ENCODE results near the gene BAIAP2L2. TPM values are rescaled to one million over a fixed set of nuclear protein-coding genes. Genes with fewer than 3 reads are reported as not detected.

Gene BAIAP2L2
- total and polyA plus RNA-seq, 4 donors = 0.33 to 0.46 (median 0.44) TPM; not detected in 1

DNA sequence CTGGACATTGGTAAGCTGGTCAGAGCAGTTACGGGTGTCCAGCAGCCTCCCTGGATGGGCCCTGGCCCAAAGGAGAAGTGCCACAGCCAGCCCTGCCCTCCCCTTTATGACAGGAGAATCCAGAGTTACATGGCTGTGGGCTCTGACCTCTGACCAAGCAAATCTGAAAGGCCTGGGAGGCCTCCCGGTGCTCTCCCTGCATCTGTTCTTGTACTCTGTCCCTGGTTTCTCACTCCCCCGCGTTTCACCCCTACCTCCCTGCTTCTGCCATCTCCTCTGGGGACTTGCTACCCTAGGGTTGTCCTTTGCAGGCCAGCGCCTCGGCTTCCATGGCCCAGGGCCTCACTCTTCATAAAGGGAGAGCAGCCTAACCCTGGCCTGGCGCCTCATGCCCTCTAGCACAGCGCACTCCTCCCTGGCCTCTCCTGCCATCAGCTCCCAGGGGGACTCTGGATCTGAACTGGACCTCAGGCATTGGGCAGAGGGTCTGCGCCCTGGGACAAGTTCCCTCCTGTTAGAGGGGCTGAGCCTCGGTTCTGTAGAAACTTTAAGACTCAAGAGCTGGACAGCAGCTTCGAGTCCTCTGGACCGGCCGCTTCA lies 42.6 kb downstream of the BAIAP2L2 start:
- TF ChIP-seq, protein P1, sequence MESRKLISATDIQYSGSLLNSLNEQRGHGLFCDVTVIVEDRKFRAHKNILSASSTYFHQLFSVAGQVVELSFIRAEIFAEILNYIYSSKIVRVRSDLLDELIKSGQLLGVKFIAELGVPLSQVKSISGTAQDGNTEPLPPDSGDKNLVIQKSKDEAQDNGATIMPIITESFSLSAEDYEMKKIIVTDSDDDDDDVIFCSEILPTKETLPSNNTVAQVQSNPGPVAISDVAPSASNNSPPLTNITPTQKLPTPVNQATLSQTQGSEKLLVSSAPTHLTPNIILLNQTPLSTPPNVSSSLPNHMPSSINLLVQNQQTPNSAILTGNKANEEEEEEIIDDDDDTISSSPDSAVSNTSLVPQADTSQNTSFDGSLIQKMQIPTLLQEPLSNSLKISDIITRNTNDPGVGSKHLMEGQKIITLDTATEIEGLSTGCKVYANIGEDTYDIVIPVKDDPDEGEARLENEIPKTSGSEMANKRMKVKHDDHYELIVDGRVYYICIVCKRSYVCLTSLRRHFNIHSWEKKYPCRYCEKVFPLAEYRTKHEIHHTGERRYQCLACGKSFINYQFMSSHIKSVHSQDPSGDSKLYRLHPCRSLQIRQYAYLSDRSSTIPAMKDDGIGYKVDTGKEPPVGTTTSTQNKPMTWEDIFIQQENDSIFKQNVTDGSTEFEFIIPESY (IDR thresholded peaks at IDR 0.05) = no peak
- TF ChIP-seq, protein P2, sequence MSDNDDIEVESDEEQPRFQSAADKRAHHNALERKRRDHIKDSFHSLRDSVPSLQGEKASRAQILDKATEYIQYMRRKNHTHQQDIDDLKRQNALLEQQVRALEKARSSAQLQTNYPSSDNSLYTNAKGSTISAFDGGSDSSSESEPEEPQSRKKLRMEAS (IDR thresholded peaks at IDR 0.05) = no peak
- TF ChIP-seq FOXA2 (IDR thresholded peaks at IDR 0.05) (no peak), HNF4G (IDR thresholded peaks at IDR 0.05) (no peak), TAF1 (conservative IDR thresholded peaks at IDR 0.05) (no peak), JUND (IDR thresholded peaks at IDR 0.05) (no peak), YY1 (IDR thresholded peaks at IDR 0.05) (no peak), RXRA (IDR thresholded peaks at IDR 0.05) (no peak), RAD21 (IDR thresholded peaks at IDR 0.05) (no peak), HNF4A (conservative IDR thresholded peaks at IDR 0.05) (no peak), NR2F2 (IDR thresholded peaks at IDR 0.05) (no peak), FOXA1 (IDR thresholded peaks at IDR 0.05) (no peak), SP1 (IDR thresholded peaks at IDR 0.05) (no peak), GABPA (IDR thresholded peaks at IDR 0.05 in 1 of 2, conservative IDR thresholded peaks at IDR 0.05 in 1 of 2) (no peak)
- TF ChIP-seq, protein P3, sequence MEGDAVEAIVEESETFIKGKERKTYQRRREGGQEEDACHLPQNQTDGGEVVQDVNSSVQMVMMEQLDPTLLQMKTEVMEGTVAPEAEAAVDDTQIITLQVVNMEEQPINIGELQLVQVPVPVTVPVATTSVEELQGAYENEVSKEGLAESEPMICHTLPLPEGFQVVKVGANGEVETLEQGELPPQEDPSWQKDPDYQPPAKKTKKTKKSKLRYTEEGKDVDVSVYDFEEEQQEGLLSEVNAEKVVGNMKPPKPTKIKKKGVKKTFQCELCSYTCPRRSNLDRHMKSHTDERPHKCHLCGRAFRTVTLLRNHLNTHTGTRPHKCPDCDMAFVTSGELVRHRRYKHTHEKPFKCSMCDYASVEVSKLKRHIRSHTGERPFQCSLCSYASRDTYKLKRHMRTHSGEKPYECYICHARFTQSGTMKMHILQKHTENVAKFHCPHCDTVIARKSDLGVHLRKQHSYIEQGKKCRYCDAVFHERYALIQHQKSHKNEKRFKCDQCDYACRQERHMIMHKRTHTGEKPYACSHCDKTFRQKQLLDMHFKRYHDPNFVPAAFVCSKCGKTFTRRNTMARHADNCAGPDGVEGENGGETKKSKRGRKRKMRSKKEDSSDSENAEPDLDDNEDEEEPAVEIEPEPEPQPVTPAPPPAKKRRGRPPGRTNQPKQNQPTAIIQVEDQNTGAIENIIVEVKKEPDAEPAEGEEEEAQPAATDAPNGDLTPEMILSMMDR (IDR thresholded peaks at IDR 0.05; ENCODE audit: low read depth, low read length, missing input control) = no peak
- TF ChIP-seq, protein P4, sequence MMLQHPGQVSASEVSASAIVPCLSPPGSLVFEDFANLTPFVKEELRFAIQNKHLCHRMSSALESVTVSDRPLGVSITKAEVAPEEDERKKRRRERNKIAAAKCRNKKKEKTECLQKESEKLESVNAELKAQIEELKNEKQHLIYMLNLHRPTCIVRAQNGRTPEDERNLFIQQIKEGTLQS (IDR thresholded peaks at IDR 0.05) = no peak
- Histone ChIP-seq H3K4me3 (ENCODE audit: low read depth in 1 of 3, low read length in 3 of 3) (no peak overlapping the region), H3K9me3 (ENCODE audit: control insufficient read depth in 4 of 4, low read length in 3 of 4) (no peaks in the 10 kb centered on the region), H3K36me3 (ENCODE audit: control insufficient read depth in 4 of 4, insufficient read depth in 3 of 4, low read depth in 1 of 4, low read length in 3 of 4) (peaks cover 8 to 56% (median 27%) of the 10 kb centered on the region in 4 donors), H3K27ac (ENCODE audit: low read depth in 1 of 2, low read length in 2 of 2) (no peak overlapping the region), H3K4me1 (ENCODE audit: control insufficient read depth in 4 of 4, insufficient read depth in 4 of 4, low read length in 3 of 4) (no peaks in the 10 kb centered on the region), H3K27me3 (ENCODE audit: control insufficient read depth in 4 of 4, insufficient read depth in 4 of 4, low read length in 3 of 4) (no peaks in the 10 kb centered on the region), H3K9ac (ENCODE audit: low read depth in 1 of 2, low read length in 2 of 2) (no peak overlapping the region)
- no peak for DNase-seq (ENCODE audit: low spot score)
- WGBS = 91% methylated on average over 13 of the region's 13 CpGs

DNA sequence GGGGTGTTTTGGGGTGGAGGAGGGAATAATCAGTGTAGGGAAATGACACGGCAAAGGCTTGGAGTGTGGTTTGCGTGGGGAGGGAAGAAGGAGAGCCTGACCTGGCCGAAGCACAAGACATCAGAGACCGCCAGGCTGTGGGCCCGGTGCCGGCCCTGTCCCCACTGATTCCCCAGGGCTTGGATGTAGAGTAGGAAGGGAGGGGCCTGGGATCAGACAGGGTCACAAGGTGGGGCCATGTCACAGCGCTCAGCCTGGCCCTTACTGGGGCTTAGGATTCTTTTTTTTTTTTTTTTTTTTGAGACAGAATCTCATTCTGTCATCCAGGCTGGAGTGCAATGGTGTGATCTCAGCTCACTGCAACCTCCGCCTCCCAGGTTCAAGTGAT lies 43.5 kb downstream of the BAIAP2L2 start:
- Histone ChIP-seq H3K4me1 (ENCODE audit: control insufficient read depth in 4 of 4, insufficient read depth in 4 of 4, low read length in 3 of 4) (no peaks in the 10 kb centered on the region), H3K4me3 (ENCODE audit: low read depth in 1 of 3, low read length in 3 of 3) (no peak overlapping the region), H3K9me3 (ENCODE audit: control insufficient read depth in 4 of 4, low read length in 3 of 4) (no peaks in the 10 kb centered on the region), H3K27ac (ENCODE audit: low read depth in 1 of 2, low read length in 2 of 2) (no peak overlapping the region), H3K27me3 (ENCODE audit: control insufficient read depth in 4 of 4, insufficient read depth in 4 of 4, low read length in 3 of 4) (no peaks in the 10 kb centered on the region), H3K36me3 (ENCODE audit: control insufficient read depth in 4 of 4, insufficient read depth in 3 of 4, low read depth in 1 of 4, low read length in 3 of 4) (peaks cover 4 to 52% (median 23%) of the 10 kb centered on the region in 4 donors), H3K9ac (ENCODE audit: low read depth in 1 of 2, low read length in 2 of 2) (no peak overlapping the region)
- WGBS = 95% methylated on average over 8 of the region's 8 CpGs
- TF ChIP-seq FOXA2 (IDR thresholded peaks at IDR 0.05) (no peak), HNF4G (IDR thresholded peaks at IDR 0.05) (no peak)
- TF ChIP-seq, protein P3 (IDR thresholded peaks at IDR 0.05; ENCODE audit: low read depth, low read length, missing input control) = no peak
- no peak for DNase-seq (ENCODE audit: low spot score)
